Measurements from ENCODE around the gene ACTR1B.

The ACTR1B gene

GRCh38 chr2:97664636-97664970 lies 759 bp upstream of the ACTR1B start:
- H3K9me3 ChIP-seq (ENCODE audit: control insufficient read depth, low read length), result no peaks in the 10 kb centered on the region
- H3K27ac ChIP-seq, result peak overlapping the region; percentile 85
- H3K9ac ChIP-seq, result no peak overlapping the region
- peak overlapping the region; percentile 67 for H3K4me3 ChIP-seq (ENCODE audit: low read depth, low read length)
- H3K79me2 ChIP-seq, result no peaks in the 10 kb centered on the region
- H2AFZ ChIP-seq, result peak overlapping the region; percentile 74
- H3K36me3 ChIP-seq (ENCODE audit: control insufficient read depth, insufficient read depth, low read length), result no peaks in the 10 kb centered on the region
- H3K4me1 ChIP-seq, result peaks cover 8% of the 10 kb centered on the region
- TF ChIP-seq CTCF (IDR thresholded peaks at IDR 0.05), result no peak
- no peaks in the 10 kb centered on the region for H3K27me3 ChIP-seq (ENCODE audit: control insufficient read depth, insufficient read depth, low read length)
- peak overlapping the region; percentile 68 for H3K4me2 ChIP-seq (ENCODE audit: low read length)

GRCh38 chr2:97663626-97663961 lies 250 bp downstream of the ACTR1B start:
- no peaks in the 10 kb centered on the region for H3K27me3 ChIP-seq (ENCODE audit: control insufficient read depth, insufficient read depth, low read length)
- H3K36me3 ChIP-seq (ENCODE audit: control insufficient read depth, insufficient read depth, low read length), result no peaks in the 10 kb centered on the region
- no peaks in the 10 kb centered on the region for H3K79me2 ChIP-seq
- H3K4me2 ChIP-seq (ENCODE audit: low read length), result peak overlapping the region; percentile 91
- peak overlapping the region; percentile 69 for H3K27ac ChIP-seq
- peak overlapping the region; percentile 43 for H3K9ac ChIP-seq
- no peak for TF ChIP-seq CTCF (IDR thresholded peaks at IDR 0.05)
- peaks cover 8% of the 10 kb centered on the region for H3K4me1 ChIP-seq
- H2AFZ ChIP-seq, result peak overlapping the region; percentile 89
- H3K9me3 ChIP-seq (ENCODE audit: control insufficient read depth, low read length), result no peaks in the 10 kb centered on the region
- peak overlapping the region; percentile 81 for H3K4me3 ChIP-seq (ENCODE audit: low read depth, low read length)

- peak overlapping the region; percentile 43 for H3K9ac ChIP-seq
- peak overlapping the region; percentile 91 for H3K4me2 ChIP-seq (ENCODE audit: low read length)
- no peaks in the 10 kb centered on the region for H3K27me3 ChIP-seq (ENCODE audit: control insufficient read depth, insufficient read depth, low read length)
- H2AFZ ChIP-seq, result peak overlapping the region; percentile 89
- TF ChIP-seq CTCF (IDR thresholded peaks at IDR 0.05), result no peak
- no peaks in the 10 kb centered on the region for H3K9me3 ChIP-seq (ENCODE audit: control insufficient read depth, low read length)
- H3K36me3 ChIP-seq (ENCODE audit: control insufficient read depth, insufficient read depth, low read length), result no peaks in the 10 kb centered on the region
- H3K27ac ChIP-seq, result peak overlapping the region; percentile 69
- peak overlapping the region; percentile 81 for H3K4me3 ChIP-seq (ENCODE audit: low read depth, low read length)
- peaks cover 8% of the 10 kb centered on the region for H3K4me1 ChIP-seq
- H3K79me2 ChIP-seq, result no peaks in the 10 kb centered on the region
These were observed 784 bp downstream of the ACTR1B start for GRCh38 chr2:97662895-97663625.

GRCh38 chr2:97662386-97662894 lies 1.4 kb downstream of the ACTR1B start:
- Histone ChIP-seq H3K27ac (peak overlapping the region; percentile 69), H3K27me3 (ENCODE audit: control insufficient read depth, insufficient read depth, low read length) (no peaks in the 10 kb centered on the region), H3K9me3 (ENCODE audit: control insufficient read depth, low read length) (no peaks in the 10 kb centered on the region), H3K9ac (no peak overlapping the region), H3K4me1 (peaks cover 8% of the 10 kb centered on the region), H3K79me2 (no peaks in the 10 kb centered on the region), H3K36me3 (ENCODE audit: control insufficient read depth, insufficient read depth, low read length) (no peaks in the 10 kb centered on the region), H3K4me2 (ENCODE audit: low read length) (peak overlapping the region; percentile 91), H3K4me3 (ENCODE audit: low read depth, low read length) (peak overlapping the region; percentile 81), H2AFZ (peak overlapping the region; percentile 89)
- no peak for TF ChIP-seq CTCF (IDR thresholded peaks at IDR 0.05)

- H3K36me3 ChIP-seq (ENCODE audit: control insufficient read depth, insufficient read depth, low read length), result no peaks in the 10 kb centered on the region
- H3K9ac ChIP-seq, result no peak overlapping the region
- H2AFZ ChIP-seq, result no peak overlapping the region
- no peaks in the 10 kb centered on the region for H3K79me2 ChIP-seq
- H3K4me3 ChIP-seq (ENCODE audit: low read depth, low read length), result no peak overlapping the region
- H3K4me1 ChIP-seq, result peaks cover 8% of the 10 kb centered on the region
- no peak overlapping the region for H3K4me2 ChIP-seq (ENCODE audit: low read length)
- TF ChIP-seq CTCF (IDR thresholded peaks at IDR 0.05), result no peak
- H3K27ac ChIP-seq, result no peak overlapping the region
- H3K9me3 ChIP-seq (ENCODE audit: control insufficient read depth, low read length), result no peaks in the 10 kb centered on the region
- no peaks in the 10 kb centered on the region for H3K27me3 ChIP-seq (ENCODE audit: control insufficient read depth, insufficient read depth, low read length)
These were observed 1.9 kb downstream of the ACTR1B start for GRCh38 chr2:97661927-97662326.
